CD4-positive, alpha-beta T cell treated with Interleukin-15 for 1 hour (primary cell): ENCODE results near the gene GPR84.
"Not testable (repeated sequence)": the region's sequence is repeated elsewhere in the genome, so short reads cannot be mapped to it uniquely, and the experiment has no call there.

Experiments used
- DNase-seq: peaks from one replicate; pipeline ENCODE4 v3.0.0-alpha.2; 2020

The GPR84 gene

GRCh38 chr12:54354271-54354670 is 10.0 kb downstream of the GPR84 start:
- not testable (repeated sequence) for DNase-seq

DNA sequence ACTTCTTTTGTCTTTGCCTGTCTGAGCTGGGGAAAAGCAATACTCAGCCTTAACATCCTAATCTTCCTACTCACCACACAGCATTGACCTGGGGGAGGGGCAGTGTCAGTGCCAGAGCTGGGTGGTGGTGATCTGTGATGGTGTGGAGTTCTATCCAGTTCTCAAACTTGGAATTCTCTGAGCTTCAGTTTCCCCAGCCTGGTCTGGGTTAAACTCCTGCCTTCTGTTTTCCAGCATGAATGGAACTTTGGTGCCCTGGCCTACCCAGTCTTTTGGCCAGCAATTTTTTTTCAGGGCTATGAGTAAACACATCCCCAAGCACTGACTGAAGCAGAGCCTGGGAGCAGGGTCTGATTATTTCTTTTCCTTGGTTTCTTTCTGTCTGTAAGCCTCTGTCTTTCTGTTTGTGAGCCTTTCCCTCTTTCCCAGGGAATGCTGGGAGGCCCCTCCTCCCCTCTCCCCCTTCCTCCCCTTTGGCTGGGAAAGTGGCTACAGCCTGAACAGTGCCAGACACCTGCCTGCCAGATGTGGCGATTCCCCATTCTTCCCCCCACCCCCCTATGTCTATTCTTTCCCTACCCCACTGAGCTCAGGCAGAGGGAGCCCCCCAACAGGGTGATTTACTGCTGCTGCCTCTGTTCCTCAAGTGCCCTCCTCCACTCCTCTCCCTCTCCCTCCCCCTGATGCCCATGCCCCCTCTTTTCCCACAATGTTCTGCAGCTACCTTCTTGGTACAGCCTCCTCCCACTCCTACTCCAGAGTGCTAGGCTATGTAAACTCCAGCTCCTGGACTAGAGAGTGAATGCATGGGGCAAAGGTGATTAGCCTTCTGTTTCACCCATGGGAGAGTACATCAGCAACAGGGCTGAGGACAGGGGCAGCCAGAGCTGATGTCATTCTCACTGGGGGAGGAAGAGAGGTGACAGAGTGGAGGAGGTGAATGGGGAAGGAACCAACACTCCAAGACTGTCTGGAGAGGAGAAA is 11.1 kb downstream of the GPR84 start:
- DNase-seq = no peak

- DNase-seq = no peak
Observed at GRCh38 chr12:54352022-54352531, 12.2 kb downstream of the GPR84 start.

DNA sequence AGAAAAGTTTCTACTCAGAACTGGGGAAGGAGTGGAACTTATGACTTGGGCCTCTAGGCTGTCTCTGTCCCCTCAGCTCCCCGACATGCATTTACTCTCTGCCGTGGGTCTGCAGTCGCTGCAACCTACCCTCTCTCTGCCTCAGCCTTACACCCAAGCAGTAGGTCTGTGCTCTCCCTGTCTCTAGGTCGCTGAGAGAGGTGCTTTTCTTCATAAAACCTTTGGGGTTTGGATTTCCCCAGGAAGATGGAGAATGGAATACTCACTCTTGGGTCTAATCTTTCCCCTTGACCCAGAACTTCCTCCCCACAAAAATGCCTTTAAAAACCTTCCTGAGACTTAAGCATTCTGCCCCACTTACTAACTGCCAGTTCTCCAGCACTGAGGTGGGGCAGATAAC is 12.9 kb downstream of the GPR84 start:
- no peak for DNase-seq

DNA sequence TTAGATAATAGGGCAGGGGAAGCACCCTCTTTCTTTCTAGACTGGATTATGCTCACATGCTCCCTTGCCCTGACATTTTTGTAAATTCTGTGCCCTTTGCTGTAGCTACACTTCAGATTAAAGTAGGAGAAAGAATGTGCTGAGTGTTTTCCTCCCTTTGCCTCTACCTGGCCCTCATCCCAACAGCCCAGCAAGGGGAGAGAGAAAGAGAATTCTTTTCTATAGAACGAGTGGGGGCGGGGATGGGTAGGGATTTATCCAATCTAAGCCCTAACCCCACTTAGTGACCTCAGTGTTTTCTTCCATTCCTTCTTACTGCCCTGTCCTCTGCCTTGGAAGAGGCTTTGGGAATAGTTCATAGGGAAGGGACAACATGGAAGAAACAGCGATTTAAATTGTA is 13.5 kb downstream of the GPR84 start:
- DNase-seq = no peak

DNA sequence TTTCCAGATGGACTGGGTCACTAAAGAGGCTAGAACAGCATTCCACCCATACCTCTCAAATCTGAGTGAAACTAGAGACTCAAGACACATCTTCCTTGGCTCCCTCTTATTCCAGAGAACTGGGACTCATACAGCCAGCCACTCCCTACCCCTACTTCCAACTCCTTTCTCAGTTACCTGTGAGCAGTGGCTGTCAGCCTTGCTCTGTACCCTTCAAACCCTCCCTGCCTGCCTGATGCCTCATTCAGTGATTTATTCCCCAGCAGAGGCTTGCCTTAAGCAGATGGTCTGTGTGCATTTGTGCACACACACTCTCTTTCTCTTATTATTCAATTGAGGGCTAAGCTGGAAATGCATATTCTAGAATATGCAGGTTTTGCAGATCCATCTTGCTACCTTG is 14.6 kb downstream of the GPR84 start:
- DNase-seq = no peak

DNA sequence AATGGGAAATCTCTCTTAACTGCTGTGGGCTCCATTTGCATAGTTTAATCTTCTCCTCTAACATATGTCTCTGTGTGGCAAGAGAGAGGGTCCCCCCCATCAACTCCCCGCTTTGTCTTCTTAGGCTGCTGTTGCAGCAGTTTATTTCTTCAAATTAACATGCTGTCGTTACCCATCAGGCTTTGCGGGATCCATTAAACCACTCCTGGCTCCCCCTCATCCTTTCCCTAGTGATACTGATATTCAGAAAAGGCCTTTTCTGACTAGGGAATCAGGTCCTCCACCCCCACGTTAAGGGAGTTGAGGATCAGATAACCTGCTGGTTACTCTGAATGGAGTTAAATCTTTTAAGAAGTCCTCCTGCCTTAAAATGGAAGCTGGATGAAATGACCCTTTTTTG is 15.2 kb downstream of the GPR84 start:
- no peak for DNase-seq

GRCh38 chr12:54341378-54342300 is 22.6 kb downstream of the GPR84 start:
- no peak for DNase-seq

- no peak for DNase-seq
Observed at GRCh38 chr12:54340846-54341245, 23.4 kb downstream of the GPR84 start.

GRCh38 chr12:54338698-54339296 is 25.5 kb downstream of the GPR84 start:
- DNase-seq = no peak

DNA sequence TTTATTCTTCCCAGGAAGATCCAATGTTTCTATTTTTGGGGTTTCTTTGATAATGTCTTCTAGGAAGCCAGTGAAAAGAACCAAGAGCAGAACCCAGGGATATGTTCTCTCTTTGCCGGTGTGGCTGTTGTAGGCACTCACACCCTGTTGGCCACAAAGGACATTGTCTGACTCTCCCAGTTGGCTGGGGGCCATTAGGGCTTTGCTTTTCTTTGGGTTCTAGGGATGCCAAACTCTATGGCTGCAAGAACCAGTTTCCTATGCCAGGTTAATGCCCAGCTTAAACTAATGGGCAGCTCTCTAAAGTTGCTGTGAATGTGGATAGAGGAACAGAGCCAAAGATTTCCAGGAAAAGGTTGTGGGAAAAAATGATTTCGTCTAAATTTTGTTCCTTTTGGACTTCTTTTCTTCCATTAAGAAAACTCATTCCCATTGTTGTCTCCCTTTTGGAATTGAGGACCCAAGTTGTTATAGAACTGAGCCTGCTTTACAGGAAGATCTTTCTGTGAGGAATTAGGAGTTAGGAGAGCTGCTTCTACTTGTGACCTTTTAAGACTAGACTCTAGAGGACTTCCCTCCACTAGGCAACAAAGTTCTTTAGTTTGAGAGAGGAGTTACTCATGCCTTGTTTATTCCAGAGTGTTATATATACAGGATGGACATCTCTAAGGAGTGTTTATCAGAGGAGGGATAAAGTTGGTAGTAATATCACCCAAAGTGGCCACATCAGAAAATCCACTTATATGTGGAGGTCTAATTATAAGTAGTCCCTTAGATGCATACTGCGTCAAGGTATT is 26.2 kb downstream of the GPR84 start:
- DNase-seq = no peak

- no peak for DNase-seq
Observed at GRCh38 chr12:54337280-54337842, 26.9 kb downstream of the GPR84 start.

- DNase-seq = no peak
Observed at GRCh38 chr12:54333420-54334034, 30.8 kb downstream of the GPR84 start.

- no peak for DNase-seq
Observed at GRCh38 chr12:54331461-54331860, 32.8 kb downstream of the GPR84 start.

- DNase-seq = no peak
Observed at GRCh38 chr12:54330442-54330841, 33.8 kb downstream of the GPR84 start.

DNA sequence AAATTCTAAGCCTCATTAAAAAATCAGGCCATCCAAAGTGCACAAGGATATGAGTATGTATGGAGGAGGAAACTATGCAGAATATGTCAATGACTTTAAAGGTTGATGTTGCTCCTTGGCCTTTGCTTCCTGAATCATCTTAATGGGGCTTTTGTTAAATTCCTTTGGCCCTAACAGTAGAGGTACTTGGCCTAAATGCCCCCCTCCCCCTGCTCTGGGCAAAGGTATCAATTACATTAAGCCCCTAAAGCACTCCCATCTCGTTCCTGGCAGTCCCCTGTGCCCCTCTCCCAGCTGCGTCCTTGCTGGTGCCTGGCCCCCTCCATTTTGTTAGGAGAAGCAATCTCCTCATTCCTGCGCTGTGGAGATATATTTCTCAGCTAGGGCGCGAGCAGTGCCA is 34.5 kb downstream of the GPR84 start:
- DNase-seq = no peak

DNA sequence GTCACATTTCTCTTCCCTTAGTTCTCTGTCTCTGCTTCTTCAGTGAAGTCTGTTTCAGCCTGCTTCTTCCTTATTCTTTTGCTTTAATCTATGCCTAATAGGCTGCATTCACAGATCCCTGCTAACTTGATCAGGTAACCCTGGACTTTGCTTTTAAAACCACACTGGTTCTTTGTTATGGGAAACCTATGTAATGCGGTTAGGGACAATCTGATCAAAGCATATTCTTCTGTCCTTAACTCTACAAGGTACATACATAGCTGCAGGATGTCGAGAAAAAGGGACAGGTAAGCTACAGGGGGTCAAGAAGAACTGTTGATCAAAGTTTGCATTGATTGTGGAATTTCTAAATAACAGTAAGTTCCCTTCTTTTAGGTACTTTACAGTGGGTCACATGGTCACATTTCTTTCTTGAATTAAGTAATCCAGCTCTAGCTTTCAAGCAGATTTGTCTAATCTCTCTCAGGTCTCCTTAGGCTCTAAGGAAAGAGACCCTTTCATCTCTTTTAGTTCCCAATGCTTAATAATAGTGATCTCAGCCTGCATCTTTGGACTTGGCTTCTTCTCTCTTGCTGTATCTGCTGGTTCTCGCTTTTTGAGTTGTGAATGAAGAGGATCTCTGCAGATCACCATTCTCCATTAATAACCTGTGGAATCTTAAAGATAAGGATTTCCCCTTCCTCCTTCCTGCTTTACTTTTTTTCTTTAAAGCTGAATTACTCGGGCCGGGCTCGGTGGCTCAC is 35.5 kb downstream of the GPR84 start:
- DNase-seq = no peak

DNA sequence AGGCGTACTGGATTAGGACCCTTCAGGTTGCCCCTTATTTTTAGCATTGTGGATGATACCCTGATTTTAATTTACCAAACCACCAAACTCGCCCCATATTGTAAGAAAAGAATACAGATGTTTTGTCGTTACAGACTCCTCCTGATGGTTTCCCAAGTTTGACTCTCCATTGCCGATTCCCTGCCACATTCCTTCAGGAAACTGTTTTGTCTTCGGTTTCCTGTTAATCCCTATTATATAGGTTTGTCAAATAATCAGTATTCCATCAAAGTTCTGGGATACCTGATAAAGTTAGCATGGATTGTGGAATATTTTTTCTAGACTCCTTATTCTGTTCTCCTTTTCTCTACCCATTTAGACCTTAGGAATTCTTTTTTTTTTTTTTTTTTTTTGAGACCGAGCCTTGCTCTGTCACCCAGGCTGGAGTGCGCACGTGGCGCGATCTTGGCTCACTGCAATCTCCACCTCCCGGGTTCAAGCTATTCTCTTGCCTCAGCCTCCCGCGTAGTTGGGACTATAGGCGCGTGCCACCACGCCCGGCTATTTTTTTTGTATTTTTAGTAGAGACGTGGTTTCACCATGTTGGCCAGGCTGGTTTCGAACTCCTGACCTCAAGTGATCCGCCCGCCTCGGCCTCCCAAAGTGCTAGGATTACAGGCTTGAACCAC is 38.7 kb downstream of the GPR84 start:
- DNase-seq = not testable (repeated sequence)

DNA sequence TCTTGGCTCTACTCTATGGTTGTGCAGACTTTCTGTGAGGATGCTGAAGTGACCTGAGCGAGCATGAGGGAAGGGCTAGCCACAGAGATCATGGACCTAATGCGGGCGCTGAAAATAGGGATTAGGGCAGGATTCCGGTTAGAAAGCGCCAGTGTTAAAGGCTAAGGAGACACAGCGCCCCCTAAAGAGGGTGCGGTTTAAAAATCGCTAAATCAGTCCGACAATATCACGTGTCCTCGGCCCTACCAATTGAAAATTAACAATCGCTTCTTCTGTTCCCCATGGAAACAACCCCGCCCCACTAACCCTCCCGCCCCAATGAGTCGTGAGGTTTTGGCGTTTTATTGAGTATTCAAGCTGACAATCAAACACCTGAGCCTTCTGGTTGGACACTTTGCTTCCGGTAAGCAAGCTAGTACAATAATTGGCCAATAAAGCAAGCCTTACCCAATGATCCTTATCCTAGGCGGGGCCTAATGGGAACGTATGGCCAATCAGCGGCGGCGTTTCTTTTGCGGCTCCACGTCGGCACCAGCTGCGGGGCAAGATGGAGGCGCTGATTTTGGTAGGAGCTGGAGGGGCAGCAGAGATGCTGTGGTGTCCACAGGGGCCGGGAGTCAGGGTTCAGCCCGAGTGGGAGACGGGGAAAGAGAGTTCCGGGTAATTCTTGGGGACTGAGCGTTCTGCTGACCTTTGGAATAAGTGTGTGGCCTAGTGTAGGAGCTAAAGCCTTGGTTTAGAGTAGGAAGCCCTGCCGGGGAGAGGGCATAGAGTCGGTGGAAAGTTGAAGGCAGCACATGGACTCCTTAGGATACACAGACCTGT is 39.5 kb downstream of the GPR84 start, which contains the start of gene COPZ1:
TSS of gene COPZ1 (plus strand) at position 515 of the 825 bp plus-strand sequence. CDS start at position 548, 33 bp downstream.
- DNase-seq = peak; percentile 98
